ENCODE data around the gene GDI2. TPM values are rescaled to one million over a fixed set of nuclear protein-coding genes. Genes with fewer than 3 reads are reported as not detected.
A peak's percentile ranks its signal among the peaks of the same experiment; 100 is the strongest.

Gene GDI2
- total and polyA plus RNA-seq, 2 of the 13 experiments (the other 11 are each of a cell fraction or from before 2014, with no cell fraction given), result 153 to 477 TPM

- Histone ChIP-seq H3K27ac (ENCODE audit: extremely low read length, insufficient read depth, low read length) (peak overlapping the region; percentile 22), H3K36me3 (replicated peaks in 1 of 2; ENCODE audit: control insufficient read depth in 1 of 2, insufficient read depth in 2 of 2, low read length in 2 of 2) (peaks cover 15 to 38% of the 10 kb centered on the region in 2 experiments), H3K4me3 (replicated peaks in 1 of 3; ENCODE audit: insufficient read depth in 1 of 3, low read depth in 2 of 3, low read length in 3 of 3) (no peak overlapping the region), H3K79me2 (ENCODE audit: insufficient read depth, low read length) (peaks cover 26% of the 10 kb centered on the region), H4K20me1 (ENCODE audit: insufficient read depth, low read length) (no peaks in the 10 kb centered on the region), H3K9me3 (ENCODE audit: low read length) (no peaks in the 10 kb centered on the region), H3K4me2 (ENCODE audit: low read depth, low read length) (peak overlapping the region; percentile 46), H3K4me1 (ENCODE audit: insufficient read depth, low read length) (peaks cover 42% of the 10 kb centered on the region), H2AFZ (ENCODE audit: low read length) (no peak overlapping the region), H3K9ac (ENCODE audit: insufficient read depth, low read depth, low read length) (no peak overlapping the region), H3K27me3 (ENCODE audit: control insufficient read depth in 1 of 2, insufficient read depth in 2 of 2, low read length in 2 of 2) (no peaks in the 10 kb centered on the region)
- peak; percentile 78 for FAIRE-seq
- no TSS peak for BruUV-seq (replicated peaks)
- DNase-seq (ENCODE audit: low spot score), result peak; percentile 91
- peak; percentile 78 for ATAC-seq
- 26% methylated on average over 4 of the region's 4 CpGs for WGBS (ENCODE audit: low lambda C conversion rate)
- ChIA-PET POLR2A (interaction anchor here (1.0 kb wide), 2 partner anchors 55 to 88 kb away, joined by 4 read pairs; no protein-coding TSS in a partner anchor), CTCF (ENCODE audit: low intra/inter-chr PET ratio, low total read pairs) (no interaction called here)
- in situ Hi-C loops (cut with HindIII; ENCODE audit: extremely low pct_ligation_motif_present, low pct_unique_long_range_greater_than_20kb) (no loop called here), intact Hi-C loops (cut with micrococcal nuclease; ENCODE audit: unreplicated experiment) (loop anchor here (5.0 kb wide), 1 partner anchor 56 kb away; no protein-coding TSS in a partner anchor)
- TF ChIP-seq CREM (IDR thresholded peaks at IDR 0.05) (peak; percentile 57), CREM (CRISPR knock-in tag; IDR thresholded peaks at IDR 0.05) (no peak), SSRP1 (CRISPR knock-in tag; IDR thresholded peaks at IDR 0.05) (no peak), ZFX (CRISPR knock-in tag; IDR thresholded peaks at IDR 0.05; ENCODE audit: low read depth) (0 out of 2 replicates have a peak, but pooled peaks have one; percentile 9), SAP130 (CRISPR knock-in tag; IDR thresholded peaks at IDR 0.05; ENCODE audit: low read depth) (peak; percentile 57), LRRFIP1 (CRISPR knock-in tag; conservative IDR thresholded peaks at IDR 0.05) (no peak), NR2F2 (IDR thresholded peaks at IDR 0.05; ENCODE audit: borderline replicate concordance, low read depth) (peak; percentile 51), FOXP4 (CRISPR knock-in tag; IDR thresholded peaks at IDR 0.05) (0 out of 2 replicates have a peak, but pooled peaks have one; percentile 25), KLF15 (CRISPR knock-in tag; IDR thresholded peaks at IDR 0.05; ENCODE audit: borderline replicate concordance) (no peak), CCAR2 (optimal IDR thresholded peaks at IDR 0.05; ENCODE audit: low read depth, low read length) (no peak), ZNF740 (CRISPR knock-in tag; IDR thresholded peaks at IDR 0.05) (no peak), ZNF766 (CRISPR knock-in tag; IDR thresholded peaks at IDR 0.05; ENCODE audit: borderline replicate concordance) (no peak), SIX4 (CRISPR knock-in tag; IDR thresholded peaks at IDR 0.05) (peak; percentile 34), ZFP82 (CRISPR knock-in tag; IDR thresholded peaks at IDR 0.05; ENCODE audit: borderline replicate concordance) (no peak), ZNF292 (CRISPR knock-in tag; IDR thresholded peaks at IDR 0.05; ENCODE audit: borderline replicate concordance, low read depth) (0 out of 2 replicates have a peak, but pooled peaks have one; percentile 23), TCF7 (IDR thresholded peaks at IDR 0.05; ENCODE audit: low read depth) (peak; percentile 74), GPN1 (CRISPR knock-in tag; IDR thresholded peaks at IDR 0.05; ENCODE audit: borderline replicate concordance) (no peak), FOSL2 (CRISPR knock-in tag; IDR thresholded peaks at IDR 0.05) (0 out of 2 replicates have a peak, but pooled peaks have one; percentile 20), ZNF670 (CRISPR knock-in tag; IDR thresholded peaks at IDR 0.05; ENCODE audit: borderline replicate concordance) (no peak), FOXA1 (IDR thresholded peaks at IDR 0.05) (no peak), FOXA1 (CRISPR knock-in tag; IDR thresholded peaks at IDR 0.05) (peak; percentile 83), ZNF335 (CRISPR knock-in tag; IDR thresholded peaks at IDR 0.05) (no peak), AGO2 (optimal IDR thresholded peaks at IDR 0.05; ENCODE audit: low read depth, low read length) (no peak), ZNF143 (CRISPR knock-in tag; IDR thresholded peaks at IDR 0.05) (no peak)
Measured at GRCh38 chr10:5748394-5748803, 64.8 kb downstream of the GDI2 start.
